HPDE6-E6E7 (cell line): ENCODE data around the gene EXOC4.
A peak's percentile ranks its signal among the peaks of the same experiment; 100 is the strongest.
"Not testable (repeated sequence)": the region's sequence is repeated elsewhere in the genome, so short reads cannot be mapped to it uniquely, and the experiment has no call there.

ENCODE experiments used
- DNase-seq: peaks from one replicate; pipeline ENCODE4 v3.0.0; 2011; ENCODE audit warnings: missing footprints; ENCODE audit errors: extremely low spot score

Gene EXOC4

GRCh38 chr7:133861876-133862275 lies 609.0 kb downstream of the EXOC4 start:
- no peak for DNase-seq

DNA sequence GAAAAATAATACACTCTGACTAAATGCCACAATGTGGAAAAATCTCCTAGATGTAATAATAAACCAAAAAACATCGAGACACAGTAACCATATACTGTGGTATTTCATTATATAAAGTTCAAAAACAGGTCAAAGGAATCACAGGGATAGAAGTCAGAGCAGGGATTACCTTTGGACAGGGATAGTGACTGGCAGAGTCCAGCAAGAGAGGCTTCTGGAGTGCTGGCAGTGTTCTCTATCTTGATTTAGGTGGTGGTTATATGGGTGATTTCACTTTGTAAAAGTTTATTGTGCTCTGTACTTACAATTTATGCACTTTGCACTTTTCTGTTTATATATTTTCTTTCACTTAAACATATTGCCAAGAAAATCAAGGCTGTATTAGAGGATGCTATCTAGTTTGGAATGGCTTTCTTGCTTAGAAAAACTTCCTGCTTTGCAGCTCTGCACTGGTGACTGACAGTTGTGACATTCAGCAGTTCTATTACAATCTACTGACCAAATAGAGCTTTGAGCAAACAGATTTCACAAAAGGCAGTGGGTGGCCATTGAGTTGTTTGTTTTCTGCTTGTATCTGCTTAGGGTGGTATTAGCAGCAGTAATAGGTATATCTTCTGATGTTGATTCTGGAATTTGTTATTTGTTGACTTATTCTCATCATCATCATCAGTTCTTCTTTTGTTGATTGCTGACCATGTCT lies 610.6 kb downstream of the EXOC4 start:
- DNase-seq, result no peak

DNA sequence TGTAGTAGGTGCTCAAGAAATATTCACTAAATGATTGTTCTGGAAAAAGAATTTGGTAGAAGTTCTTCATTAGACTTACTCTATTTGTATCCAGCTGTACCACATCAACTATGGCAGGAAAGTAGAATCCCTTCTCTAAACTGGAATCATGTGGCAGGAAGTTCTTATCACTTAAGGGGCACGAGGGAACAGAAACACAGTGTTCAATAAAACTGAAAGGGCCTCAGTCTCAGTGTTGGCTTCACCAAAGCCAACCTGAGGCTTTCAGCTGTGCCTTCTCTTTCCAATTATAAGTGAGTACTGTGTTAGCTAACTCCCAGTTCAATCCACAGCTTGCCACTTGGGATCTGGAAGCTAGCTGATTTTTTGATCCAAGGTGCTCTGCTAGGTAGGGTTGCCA lies 616.7 kb downstream of the EXOC4 start:
- DNase-seq, result no peak

DNA sequence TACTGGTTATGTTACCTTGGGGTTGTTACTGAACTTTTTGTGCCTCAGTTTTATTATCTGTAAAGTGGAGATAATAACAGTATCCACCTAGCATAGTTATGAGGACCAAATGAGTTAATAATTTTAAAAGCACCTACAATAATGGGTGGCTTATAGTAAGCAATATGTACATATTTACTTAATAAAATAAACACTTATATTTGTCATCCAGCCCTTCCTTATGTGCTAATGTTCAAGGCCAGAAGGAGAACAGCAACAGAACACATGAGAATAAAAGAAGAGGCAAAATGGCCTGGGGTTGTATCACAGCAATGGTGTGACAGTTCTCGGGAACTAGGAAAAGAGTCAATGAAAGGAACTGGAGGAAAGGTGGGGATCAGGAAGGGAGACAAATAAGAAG lies 618.9 kb downstream of the EXOC4 start:
- no peak for DNase-seq

DNA sequence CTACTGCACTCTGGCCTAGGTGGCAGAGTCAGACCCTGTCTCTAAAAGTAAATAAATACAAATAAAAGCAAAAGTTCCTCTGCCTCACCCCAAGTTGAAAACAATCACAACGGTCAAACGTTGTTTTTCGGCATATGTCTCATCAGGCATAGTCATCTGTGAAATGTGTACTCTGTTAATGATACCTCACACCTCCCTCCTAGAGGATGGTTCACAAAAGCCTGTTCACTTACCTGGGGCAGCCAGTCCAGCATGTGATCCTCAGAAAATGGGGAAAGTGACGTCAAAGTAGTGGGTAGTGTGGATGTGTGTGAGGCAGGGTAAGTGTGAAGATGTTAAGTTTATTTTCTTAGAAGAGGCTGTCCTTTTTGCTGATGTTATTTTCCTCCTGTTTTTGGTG lies 620.3 kb downstream of the EXOC4 start:
- no peak for DNase-seq

DNA sequence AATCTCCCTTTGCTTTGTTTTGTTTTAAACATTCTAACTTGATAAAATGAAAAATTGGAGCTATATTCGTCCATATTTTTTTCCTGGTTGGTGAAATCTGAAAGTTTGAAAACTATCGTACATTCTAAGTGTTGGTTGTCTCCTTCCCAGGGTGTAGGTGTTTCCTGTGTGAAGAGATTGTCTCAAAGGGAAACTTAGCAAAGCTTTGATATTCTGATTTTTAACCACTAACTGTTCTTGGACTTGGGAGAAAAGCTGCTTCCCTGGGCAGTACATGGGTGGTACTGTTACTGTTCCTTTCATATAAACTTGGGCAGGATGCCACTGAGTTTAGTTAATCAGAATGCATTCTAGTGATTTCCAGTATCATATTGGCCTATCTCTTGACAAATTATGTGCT lies 620.8 kb downstream of the EXOC4 start:
- no peak for DNase-seq

- DNase-seq, result no peak
These were observed 630.7 kb downstream of the EXOC4 start for GRCh38 chr7:133883591-133883990.

DNA sequence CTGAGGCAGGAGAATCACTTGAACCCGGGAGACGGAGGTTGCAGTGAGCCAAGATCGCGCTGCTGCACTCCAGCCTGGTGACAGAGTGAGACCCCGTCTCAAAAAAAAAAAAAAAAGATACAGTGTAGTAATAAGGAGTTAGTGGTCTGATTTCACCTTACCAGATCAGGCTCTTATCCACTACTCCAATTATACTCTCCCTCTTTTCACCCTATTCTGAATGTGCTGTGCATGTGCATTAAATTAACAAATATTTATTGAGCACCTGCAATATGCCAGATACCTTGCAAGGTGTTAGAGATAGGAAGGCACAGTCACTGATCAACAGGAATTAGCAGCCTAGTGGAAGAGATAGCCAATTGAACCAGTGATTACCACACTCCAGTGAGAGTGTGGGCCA lies 632.3 kb downstream of the EXOC4 start:
- no peak for DNase-seq

- no peak for DNase-seq
These were observed 633.2 kb downstream of the EXOC4 start for GRCh38 chr7:133886086-133886485.

DNA sequence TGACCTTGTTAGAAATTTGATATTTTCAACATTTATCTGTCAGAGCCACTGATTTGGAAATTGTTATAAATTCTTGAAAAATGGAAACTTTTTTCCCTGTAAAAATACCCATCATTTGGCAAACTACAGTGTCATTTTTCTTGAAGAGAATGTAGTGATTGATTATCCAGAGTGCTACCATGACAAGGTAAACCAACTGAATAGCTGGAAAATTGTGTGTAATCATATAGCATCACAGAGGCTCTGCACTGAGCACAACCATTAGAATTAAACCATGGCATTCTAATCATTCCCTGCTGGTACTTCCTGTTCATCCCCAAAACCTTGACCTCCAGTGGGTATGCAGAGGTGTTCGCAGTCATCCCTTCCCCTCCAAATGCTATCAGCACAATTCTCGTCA lies 633.9 kb downstream of the EXOC4 start:
- no peak for DNase-seq

GRCh38 chr7:133887459-133887858 lies 634.6 kb downstream of the EXOC4 start:
- DNase-seq, result no peak

- DNase-seq, result no peak
These were observed 635.4 kb downstream of the EXOC4 start for GRCh38 chr7:133888061-133888930.

DNA sequence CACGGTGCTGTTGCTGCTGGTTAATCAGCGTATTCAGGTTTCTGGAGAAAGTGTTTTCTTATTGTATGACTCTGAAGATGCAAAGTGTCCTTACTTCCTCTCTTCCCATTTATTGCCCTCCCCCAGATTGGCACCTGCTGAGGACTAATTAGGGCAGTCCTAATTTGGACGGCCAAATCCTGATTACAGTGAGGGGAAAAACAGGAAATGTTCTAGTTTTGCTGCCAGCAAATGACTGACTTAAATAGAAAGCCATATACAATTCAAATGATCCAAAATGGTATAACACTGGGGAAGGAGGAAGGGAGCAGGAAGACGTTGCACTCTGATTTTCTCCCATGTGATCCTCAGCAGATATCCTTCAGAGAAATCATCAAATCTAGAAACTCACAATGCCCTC lies 651.9 kb downstream of the EXOC4 start:
- DNase-seq, result no peak

DNA sequence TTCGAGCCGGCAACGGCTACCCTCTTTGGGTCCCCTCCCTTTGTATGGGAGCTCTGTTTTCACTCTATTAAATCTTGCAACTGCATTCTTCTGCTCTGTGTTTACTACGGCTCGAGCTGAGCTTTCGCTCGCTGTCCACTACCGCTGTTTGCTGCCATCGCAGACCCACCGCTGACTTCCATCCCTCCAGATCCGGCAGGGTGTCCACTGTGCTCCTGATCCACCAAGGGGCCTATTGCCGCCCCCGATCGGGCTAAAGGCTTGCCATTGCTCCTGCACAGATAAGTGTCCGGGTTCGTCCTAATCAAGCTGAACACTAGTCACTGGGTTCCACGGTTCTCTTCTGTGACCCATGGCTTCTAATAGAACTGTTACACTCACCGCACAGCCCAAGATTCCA lies 653.7 kb downstream of the EXOC4 start:
- DNase-seq, result not testable (repeated sequence)

- no peak for DNase-seq
These were observed 657.9 kb downstream of the EXOC4 start for GRCh38 chr7:133910761-133911160.

- DNase-seq, result no peak
These were observed 658.8 kb downstream of the EXOC4 start for GRCh38 chr7:133911724-133912123.

DNA sequence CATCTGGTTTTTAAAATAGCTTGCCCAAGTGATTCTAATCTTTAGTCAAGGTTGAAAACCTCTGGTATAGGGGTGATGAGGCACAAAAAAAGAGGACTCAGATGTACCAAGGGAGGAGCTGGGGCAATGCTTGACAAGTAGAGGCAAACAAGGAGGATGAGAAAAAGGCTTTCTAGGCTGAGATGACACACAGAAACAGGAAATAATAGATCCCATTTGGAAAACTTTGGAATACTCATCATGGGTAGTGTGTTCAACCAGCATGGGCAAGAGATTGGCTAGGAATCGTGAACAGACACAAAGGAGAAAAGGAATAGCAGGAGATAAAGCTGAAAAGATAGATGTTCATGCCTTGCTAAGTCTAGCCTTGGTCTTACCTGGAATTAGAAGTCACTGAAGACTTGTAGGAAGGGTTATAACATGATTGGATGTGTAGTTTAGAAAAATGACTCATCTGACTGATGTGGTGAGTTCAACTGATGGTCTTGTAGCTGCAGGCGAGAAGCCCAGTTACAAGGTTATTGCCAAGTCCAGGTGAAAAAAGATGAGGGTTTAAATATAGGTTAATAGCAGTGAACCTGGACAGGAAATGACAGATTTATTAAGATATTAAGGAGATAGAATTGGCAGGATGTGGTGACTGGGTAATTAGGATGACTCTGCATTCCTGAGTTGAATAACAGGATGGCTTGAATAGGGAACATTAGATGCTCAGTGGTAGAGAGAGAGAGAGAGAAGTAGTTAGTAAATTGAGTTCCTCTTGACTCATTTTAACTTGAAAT lies 660.2 kb downstream of the EXOC4 start:
- peak; percentile 29 for DNase-seq

DNA sequence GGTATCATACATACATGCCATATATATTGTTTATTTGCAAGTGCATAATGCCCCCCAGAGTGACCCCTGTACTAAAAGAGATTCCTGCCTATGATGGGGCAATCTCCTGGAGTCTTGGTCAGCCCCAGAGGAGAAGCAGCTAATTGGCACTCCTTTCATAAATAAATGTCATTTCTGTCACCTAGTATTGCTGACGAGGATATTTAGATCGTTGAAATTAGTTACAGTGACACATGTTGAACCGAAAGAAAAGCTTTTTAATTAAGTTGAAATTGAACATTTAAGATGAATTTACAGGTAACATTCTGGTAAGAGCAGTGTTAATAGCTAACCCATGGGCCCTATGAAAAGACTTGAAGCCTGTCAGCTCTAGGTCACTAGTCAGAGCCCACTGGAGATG lies 663.7 kb downstream of the EXOC4 start:
- no peak for DNase-seq

DNA sequence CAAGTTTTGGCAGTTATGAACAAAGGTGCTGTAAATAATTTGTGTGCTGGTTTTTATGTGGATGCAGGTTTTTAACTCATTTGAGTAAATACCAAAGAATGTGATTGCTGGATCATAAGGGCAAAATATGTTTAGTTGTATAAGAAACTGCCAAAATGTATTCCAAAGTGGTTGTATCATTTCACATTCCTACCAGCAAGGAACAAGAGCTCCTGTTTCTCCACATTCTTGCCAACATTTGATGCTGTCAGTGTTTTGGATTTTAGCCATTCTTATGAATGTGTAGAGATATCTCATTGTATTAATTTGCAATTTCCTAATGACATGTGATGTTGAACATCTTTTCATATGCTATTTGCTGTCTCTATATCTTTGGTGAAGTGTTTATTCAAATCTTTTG lies 666.9 kb downstream of the EXOC4 start:
- DNase-seq, result no peak

DNA sequence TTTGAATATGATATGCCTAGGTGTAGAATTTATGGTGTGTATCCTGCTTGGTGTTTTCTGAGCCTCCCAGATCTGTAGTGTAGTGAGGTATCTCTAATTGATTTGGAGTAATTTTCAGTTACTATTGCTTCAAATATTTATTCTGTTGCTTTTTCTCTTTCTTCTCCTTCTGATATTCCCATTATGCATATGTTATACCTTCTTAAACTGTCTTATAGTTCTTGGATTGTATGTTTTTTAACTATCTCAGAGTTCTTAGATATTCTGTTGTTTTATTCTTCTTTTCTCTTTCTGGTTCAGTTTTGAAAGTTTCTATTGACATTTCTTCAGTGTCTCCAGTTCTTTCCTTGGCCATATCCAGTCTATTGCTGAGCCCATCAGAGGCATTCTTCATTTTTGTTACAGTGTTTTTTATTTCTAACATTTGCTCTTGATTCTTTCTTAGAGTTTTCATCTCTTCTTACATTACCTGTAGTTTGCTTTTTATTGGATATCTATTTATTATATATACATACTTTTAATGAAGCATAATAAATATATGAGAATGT lies 668.8 kb downstream of the EXOC4 start:
- DNase-seq, result no peak

DNA sequence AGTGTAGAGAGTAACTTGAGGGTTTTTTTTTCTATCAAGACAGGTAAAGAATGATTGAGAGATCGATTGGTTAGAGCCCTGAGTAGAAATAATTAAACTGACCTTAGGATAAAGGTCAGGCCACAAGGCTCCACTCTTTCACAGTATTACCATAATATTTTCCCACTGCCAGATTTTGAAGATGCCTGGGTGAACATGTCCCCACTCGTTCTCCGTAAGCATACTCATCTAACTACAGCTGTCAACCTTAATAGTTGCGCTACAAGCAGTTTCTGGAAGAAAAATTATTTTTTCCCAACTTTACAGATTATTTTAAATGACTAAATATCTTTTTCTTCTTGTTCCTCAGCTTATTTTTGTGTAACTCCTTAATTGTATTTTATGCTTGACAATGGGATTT lies 671.1 kb downstream of the EXOC4 start:
- DNase-seq, result no peak

- DNase-seq, result peak; percentile 9
These were observed 678.2 kb downstream of the EXOC4 start for GRCh38 chr7:133931053-133931452.
